ENCODE results near the gene GPAT3.
A peak's percentile ranks its signal among the peaks of the same experiment; 100 is the strongest.
"Not testable (repeated sequence)": the region's sequence is repeated elsewhere in the genome, so short reads cannot be mapped to it uniquely, and the experiment has no call there.

GPAT3 gene

GRCh38 chr4:83535520-83536361 is at the start of gene GPAT3:
GPAT3 (plus strand) TSS chr4:83536108; CDS start chr4:83536623, 515 bp downstream.
- DNase-seq = peak; percentile 77 to 82

DNA sequence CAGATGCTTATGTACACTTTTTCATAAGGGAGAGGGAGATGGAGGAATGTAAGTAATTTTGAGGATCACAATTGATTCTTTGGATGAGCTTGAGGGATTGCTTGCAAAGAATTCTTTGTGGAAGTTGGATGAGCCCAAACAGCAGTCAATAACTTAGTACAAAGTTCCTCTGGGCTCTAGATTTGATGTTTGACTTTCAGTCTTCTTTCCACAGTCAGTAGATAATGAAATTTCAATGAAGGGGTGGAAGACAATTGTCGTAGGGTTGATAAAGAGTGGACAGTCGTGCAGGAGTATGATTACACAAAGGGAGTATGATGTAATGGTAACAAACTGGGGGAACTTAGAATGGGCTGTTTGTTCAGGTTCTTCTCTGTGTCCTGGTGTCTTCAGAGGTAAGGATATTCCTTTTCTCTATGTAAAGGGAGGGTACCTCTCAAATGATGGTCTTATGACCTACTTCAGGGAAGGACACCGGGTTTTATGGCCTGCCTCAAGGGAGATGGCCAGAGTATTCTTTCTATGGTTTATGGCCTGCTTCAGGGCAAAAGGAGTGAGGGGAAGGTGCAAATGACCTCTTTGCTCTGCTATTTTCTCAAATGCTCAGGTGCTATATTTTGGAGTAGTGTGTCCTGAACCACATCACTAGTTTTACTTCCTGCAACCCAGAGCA is 49.3 kb upstream of the GPAT3 start:
- no peak for DNase-seq

GRCh38 chr4:83489711-83490326 is 46.1 kb upstream of the GPAT3 start:
- DNase-seq = no peak

DNA sequence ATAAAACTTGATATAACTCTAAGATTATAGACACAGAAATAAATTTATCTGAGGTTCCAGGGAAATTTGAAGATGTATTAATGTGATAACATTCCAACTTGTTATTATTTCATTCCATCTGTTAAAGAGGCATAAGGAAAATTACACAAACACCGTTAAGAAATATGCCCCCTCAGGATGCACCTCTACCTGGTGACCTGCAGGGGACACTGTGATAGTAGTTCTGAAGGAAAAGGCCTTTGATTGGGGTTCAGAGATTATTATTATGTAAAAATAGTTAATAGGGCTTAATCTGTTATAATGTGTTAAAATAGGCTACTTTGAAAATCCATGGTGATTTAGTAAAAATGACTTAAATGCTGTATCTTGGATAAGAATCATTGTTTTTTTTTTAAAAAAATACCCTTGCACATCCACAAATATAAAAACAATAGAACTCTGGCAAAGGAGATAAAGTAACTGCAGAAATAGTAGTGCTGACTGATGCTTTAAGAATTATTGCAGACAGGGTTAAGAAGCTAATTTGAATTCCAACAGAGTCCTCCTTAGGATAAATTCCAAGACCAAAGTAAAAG is 44.9 kb upstream of the GPAT3 start:
- no peak for DNase-seq

DNA sequence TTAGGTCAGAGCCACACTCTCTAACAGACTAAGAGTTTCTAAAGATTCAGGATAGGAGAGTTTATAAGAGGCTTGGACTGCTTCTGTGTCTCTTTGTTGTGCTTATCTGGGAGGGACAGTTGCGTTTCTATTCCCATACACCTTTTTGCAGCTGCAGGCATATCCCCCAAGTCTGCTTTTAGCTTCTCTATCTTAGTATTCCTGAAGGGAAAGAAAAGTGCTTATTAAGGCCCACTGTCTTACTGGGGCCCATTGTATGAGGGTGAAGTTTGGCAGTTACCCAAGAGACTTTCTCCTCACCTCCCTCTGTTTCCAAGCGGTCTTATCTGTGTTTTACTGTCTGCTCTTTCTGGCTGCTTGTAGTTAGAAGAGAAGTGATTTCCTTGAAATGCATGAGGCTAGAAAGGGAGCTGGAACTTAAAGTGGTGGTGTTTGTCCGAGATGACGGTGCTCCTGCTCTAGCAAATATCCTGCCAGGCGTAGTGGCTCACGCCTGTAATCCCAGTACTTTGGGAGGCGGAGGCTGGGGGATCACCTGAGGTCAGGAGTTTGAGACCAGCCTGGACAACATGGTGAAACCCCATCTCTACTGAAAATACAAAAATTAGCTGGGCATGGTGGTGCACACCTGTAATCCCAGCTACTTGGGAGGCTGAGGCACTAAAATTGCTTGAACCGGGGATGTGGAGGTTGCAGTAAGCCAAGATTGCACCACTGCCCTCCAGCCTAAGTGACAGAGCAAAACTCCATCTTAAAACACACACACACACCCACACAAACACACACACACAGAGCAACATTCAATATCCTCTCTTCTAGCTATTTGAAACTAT is 39.6 kb upstream of the GPAT3 start:
- not testable (repeated sequence) for DNase-seq

- no peak for DNase-seq
Observed at GRCh38 chr4:83498187-83498586, 37.7 kb upstream of the GPAT3 start.

DNA sequence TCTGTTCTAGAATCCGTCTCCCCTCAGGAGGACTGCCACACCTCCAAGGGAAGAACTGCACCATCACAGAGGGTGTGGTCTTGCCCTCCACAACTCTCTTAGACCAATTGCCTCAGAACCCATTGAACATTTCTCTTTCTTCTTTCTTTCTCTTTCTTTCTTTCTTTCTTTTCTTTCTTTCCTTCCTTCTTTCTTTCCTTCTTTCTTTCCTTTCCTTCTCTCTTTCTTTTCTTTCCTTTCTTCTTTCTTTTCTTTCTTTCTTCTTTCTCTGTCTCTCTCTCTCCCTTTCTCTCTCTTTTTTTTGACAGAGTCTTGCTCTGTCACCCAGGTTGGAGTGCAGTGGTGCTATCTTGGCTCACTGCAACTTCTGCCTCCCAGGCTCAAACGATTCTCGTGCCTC is 34.2 kb upstream of the GPAT3 start:
- DNase-seq = not testable (repeated sequence)

DNA sequence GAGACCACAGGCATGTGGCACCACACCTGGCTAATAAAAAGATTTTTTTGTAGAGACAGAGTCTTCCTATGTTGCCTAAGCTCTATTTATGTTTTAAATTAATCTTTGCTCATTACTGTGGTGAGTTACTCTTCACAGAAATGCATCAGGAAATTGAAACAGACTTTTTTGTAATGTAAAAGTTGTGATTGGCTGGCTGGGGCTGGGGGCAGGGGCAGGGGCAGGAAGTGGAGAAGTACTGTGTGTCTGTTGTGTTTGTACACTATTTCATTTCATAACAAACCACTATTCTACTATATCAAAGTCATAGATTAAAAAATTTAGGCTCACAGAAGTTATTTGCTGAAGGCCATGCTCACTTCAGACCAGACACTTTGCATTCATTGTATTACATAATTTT is 31.9 kb upstream of the GPAT3 start:
- no peak for DNase-seq

GRCh38 chr4:83504503-83504902 is 31.4 kb upstream of the GPAT3 start:
- no peak for DNase-seq

GRCh38 chr4:83504996-83505395 is 30.9 kb upstream of the GPAT3 start:
- no peak for DNase-seq

- peak; percentile 69 to 71 for DNase-seq
Observed at GRCh38 chr4:83509156-83509585, 26.7 kb upstream of the GPAT3 start.

- DNase-seq = no peak
Observed at GRCh38 chr4:83510442-83510841, 25.5 kb upstream of the GPAT3 start.

GRCh38 chr4:83516042-83516772 is 19.7 kb upstream of the GPAT3 start:
- DNase-seq = no peak

- DNase-seq = no peak
Observed at GRCh38 chr4:83522239-83522638, 13.7 kb upstream of the GPAT3 start.

DNA sequence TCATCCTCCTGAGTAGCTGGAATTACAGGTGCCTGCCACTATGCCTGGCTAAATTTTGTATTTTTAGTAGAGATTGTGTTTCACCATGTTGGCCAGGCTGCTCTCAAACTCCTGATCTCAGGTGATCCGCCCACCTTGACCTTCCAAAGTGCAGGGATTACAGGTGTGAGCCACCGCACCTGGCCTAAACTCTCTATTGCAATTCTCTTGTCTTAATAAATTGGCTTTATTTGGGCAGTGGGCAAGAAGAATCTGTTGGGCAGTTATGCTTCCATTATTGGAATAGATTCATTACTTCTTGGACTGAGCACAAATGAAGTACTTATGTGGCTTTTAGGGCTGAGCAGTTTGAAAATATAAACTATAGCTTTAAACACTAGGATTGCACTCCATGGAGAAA is 8.2 kb upstream of the GPAT3 start:
- DNase-seq = no peak

- no peak for DNase-seq
Observed at GRCh38 chr4:83536362-83537272, 709 bp downstream of the GPAT3 start.

- DNase-seq = no peak
Observed at GRCh38 chr4:83542225-83542624, 6.3 kb downstream of the GPAT3 start.

- no peak for DNase-seq
Observed at GRCh38 chr4:83546786-83547185, 10.9 kb downstream of the GPAT3 start.

- peak; percentile 78 to 84 for DNase-seq
Observed at GRCh38 chr4:83548151-83548905, 12.4 kb downstream of the GPAT3 start.

DNA sequence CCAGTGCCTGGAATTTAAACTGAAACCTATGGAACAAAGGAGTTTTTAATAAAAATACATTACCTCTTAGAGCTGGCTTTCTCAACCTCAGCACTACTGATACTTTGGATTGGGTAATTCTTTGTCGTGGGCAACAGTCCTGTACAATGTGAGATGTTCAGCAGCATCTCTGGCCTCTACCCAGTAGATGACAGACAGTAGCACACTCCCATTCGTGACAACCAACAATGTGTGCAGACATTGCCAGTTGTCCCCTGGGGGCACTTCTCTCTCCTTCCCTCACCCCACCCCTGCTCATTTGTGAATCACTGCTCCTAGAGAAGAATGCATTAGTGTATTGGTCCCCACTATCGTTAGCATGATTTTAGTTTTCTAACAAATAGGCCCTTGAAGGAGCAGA is 16.2 kb downstream of the GPAT3 start:
- no peak for DNase-seq
